ENCODE measurements around the gene KRT83. TPM values are rescaled to one million over a fixed set of nuclear protein-coding genes. Genes with fewer than 3 reads are reported as not detected.

The KRT83 gene
- total and polyA plus RNA-seq, 2 of the 13 experiments (the other 11 are each of a cell fraction or from before 2014, with no cell fraction given) = not detected

- Histone ChIP-seq H3K27me3 (ENCODE audit: control insufficient read depth in 1 of 2, insufficient read depth in 2 of 2, low read length in 2 of 2) (peaks cover 6 to 36% of the 10 kb centered on the region in 2 experiments; a peak in 3 of 5 replicates), H3K27ac (ENCODE audit: extremely low read length, insufficient read depth, low read length) (no peak overlapping the region), H3K4me3 (replicated peaks in 1 of 3; ENCODE audit: insufficient read depth in 1 of 3, low read depth in 2 of 3, low read length in 3 of 3) (no peak overlapping the region), H3K79me2 (ENCODE audit: insufficient read depth, low read length) (no peaks in the 10 kb centered on the region), H2AFZ (ENCODE audit: low read length) (no peak overlapping the region), H4K20me1 (ENCODE audit: insufficient read depth, low read length) (no peaks in the 10 kb centered on the region), H3K36me3 (replicated peaks in 1 of 2; ENCODE audit: control insufficient read depth in 1 of 2, insufficient read depth in 2 of 2, low read length in 2 of 2) (no peaks in the 10 kb centered on the region), H3K9me3 (ENCODE audit: low read length) (no peaks in the 10 kb centered on the region), H3K9ac (ENCODE audit: insufficient read depth, low read depth, low read length) (no peak overlapping the region), H3K4me2 (ENCODE audit: low read depth, low read length) (no peak overlapping the region), H3K4me1 (ENCODE audit: insufficient read depth, low read length) (peaks cover 10% of the 10 kb centered on the region)
- ChIA-PET CTCF (ENCODE audit: low intra/inter-chr PET ratio, low total read pairs) (no interaction called here), POLR2A (no interaction called here)
- DNase-seq (ENCODE audit: low spot score) = no peak
- WGBS (ENCODE audit: low lambda C conversion rate) = 54% methylated on average over 6 of the region's 9 CpGs
- FAIRE-seq = no peak
- ATAC-seq = no peak
- TF ChIP-seq ZNF30 (CRISPR knock-in tag; IDR thresholded peaks at IDR 0.05) = no peak
- TF ChIP-seq MYNN (CRISPR knock-in tag; IDR thresholded peaks at IDR 0.05; ENCODE audit: low read depth) = no peak
- no peak for TF ChIP-seq HHEX (CRISPR knock-in tag; IDR thresholded peaks at IDR 0.05)
- TF ChIP-seq HBP1 (CRISPR knock-in tag; IDR thresholded peaks at IDR 0.05; ENCODE audit: low read depth) = no peak
- no peak for TF ChIP-seq ZNF784 (CRISPR knock-in tag; IDR thresholded peaks at IDR 0.05; ENCODE audit: borderline replicate concordance)
- TF ChIP-seq NFE2 (CRISPR knock-in tag; IDR thresholded peaks at IDR 0.05) = no peak
- TF ChIP-seq THAP7 (CRISPR knock-in tag; IDR thresholded peaks at IDR 0.05) = no peak
- no peak for TF ChIP-seq ZNF782 (CRISPR knock-in tag; IDR thresholded peaks at IDR 0.05; ENCODE audit: borderline replicate concordance)
- TF ChIP-seq YY1 (IDR thresholded peaks at IDR 0.05; ENCODE audit: insufficient read depth, insufficient replicate concordance, low read depth, low read length) = no peak
- no peak for TF ChIP-seq NFRKB (IDR thresholded peaks at IDR 0.05)
- no peak for TF ChIP-seq SOX13 (IDR thresholded peaks at IDR 0.05)
- TF ChIP-seq SOX13 (CRISPR knock-in tag; conservative IDR thresholded peaks at IDR 0.05 in 1 of 2, IDR thresholded peaks at IDR 0.05 in 1 of 2) = no peak
- no peak for TF ChIP-seq ZNF672 (CRISPR knock-in tag; IDR thresholded peaks at IDR 0.05)
- intact Hi-C loops (cut with micrococcal nuclease; ENCODE audit: unreplicated experiment) (no loop called here), in situ Hi-C loops (cut with HindIII; ENCODE audit: extremely low pct_ligation_motif_present, low pct_unique_long_range_greater_than_20kb) (no loop called here)
- no TSS peak for BruUV-seq (replicated peaks)
Observed at GRCh38 chr12:52313926-52314325, 7.3 kb downstream of the KRT83 start.

Data from HepG2 (cell line).